ENCODE results near the gene ABLIM2. TPM values are rescaled to one million over a fixed set of nuclear protein-coding genes. Genes with fewer than 3 reads are reported as not detected.

ABLIM2 gene
- total and polyA plus RNA-seq, 2 of the 13 experiments (the other 11 are each of a cell fraction or from before 2014, with no cell fraction given): 0.20 to 0.37 TPM

DNA sequence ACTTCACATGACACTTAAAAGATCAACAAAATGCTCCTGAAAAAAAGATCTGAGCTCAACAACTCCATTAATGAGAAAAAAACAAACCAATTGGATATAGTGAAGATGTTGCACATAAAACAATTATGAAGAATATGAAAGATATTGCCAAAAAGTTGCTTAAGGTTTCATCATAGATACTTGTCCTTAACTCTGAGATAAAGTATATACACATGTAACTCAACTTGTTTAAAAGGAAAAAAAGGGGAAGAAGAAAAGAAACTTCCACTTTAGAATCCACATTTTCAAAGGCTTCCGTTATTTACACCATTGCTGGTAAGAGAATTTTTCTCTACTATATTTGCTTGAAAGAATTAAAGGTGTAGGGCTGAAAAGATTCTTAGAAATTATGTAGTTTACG lies 221.6 kb downstream of the ABLIM2 start:
- Histone ChIP-seq H3K27ac (ENCODE audit: extremely low read length, insufficient read depth, low read length) (no peak overlapping the region), H4K20me1 (ENCODE audit: insufficient read depth, low read length) (no peaks in the 10 kb centered on the region), H3K79me2 (ENCODE audit: insufficient read depth, low read length) (no peaks in the 10 kb centered on the region), H3K27me3 (ENCODE audit: control insufficient read depth in 1 of 2, insufficient read depth in 2 of 2, low read length in 2 of 2) (no peaks in the 10 kb centered on the region), H3K4me2 (ENCODE audit: low read depth, low read length) (no peak overlapping the region), H3K9ac (ENCODE audit: insufficient read depth, low read depth, low read length) (no peak overlapping the region), H3K9me3 (ENCODE audit: low read length) (no peaks in the 10 kb centered on the region), H2AFZ (ENCODE audit: low read length) (no peak overlapping the region), H3K4me1 (ENCODE audit: insufficient read depth, low read length) (peaks cover 39% of the 10 kb centered on the region), H3K4me3 (replicated peaks in 1 of 3; ENCODE audit: insufficient read depth in 1 of 3, low read depth in 2 of 3, low read length in 3 of 3) (no peak overlapping the region), H3K36me3 (replicated peaks in 1 of 2; ENCODE audit: control insufficient read depth in 1 of 2, insufficient read depth in 2 of 2, low read length in 2 of 2) (no peaks in the 10 kb centered on the region; a peak in 1 of 5 replicates)
- ChIA-PET POLR2A (no interaction called here), CTCF (ENCODE audit: low intra/inter-chr PET ratio, low total read pairs) (no interaction called here)
- no peak for ATAC-seq
- no TSS peak for BruUV-seq (replicated peaks)
- in situ Hi-C loops (cut with HindIII; ENCODE audit: extremely low pct_ligation_motif_present, low pct_unique_long_range_greater_than_20kb): no loop called here
- TF ChIP-seq SIN3A (IDR thresholded peaks at IDR 0.05; ENCODE audit: borderline replicate concordance, low read depth, low read length): no peak
- TF ChIP-seq ZFP90 (CRISPR knock-in tag; IDR thresholded peaks at IDR 0.05; ENCODE audit: borderline replicate concordance): no peak
- no peak for TF ChIP-seq RNF2 (conservative IDR thresholded peaks at IDR 0.05; ENCODE audit: low read depth)
- TF ChIP-seq CBX2 (IDR thresholded peaks at IDR 0.05; ENCODE audit: low read depth, low read length): no peak
- no peak for TF ChIP-seq CBX2 (CRISPR knock-in tag; IDR thresholded peaks at IDR 0.05; ENCODE audit: low read depth)
- TF ChIP-seq, protein P1, sequence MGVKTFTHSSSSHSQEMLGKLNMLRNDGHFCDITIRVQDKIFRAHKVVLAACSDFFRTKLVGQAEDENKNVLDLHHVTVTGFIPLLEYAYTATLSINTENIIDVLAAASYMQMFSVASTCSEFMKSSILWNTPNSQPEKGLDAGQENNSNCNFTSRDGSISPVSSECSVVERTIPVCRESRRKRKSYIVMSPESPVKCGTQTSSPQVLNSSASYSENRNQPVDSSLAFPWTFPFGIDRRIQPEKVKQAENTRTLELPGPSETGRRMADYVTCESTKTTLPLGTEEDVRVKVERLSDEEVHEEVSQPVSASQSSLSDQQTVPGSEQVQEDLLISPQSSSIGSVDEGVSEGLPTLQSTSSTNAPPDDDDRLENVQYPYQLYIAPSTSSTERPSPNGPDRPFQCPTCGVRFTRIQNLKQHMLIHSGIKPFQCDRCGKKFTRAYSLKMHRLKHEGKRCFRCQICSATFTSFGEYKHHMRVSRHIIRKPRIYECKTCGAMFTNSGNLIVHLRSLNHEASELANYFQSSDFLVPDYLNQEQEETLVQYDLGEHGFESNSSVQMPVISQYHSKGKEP (CRISPR knock-in tag; IDR thresholded peaks at IDR 0.05): no peak
- no peak for TF ChIP-seq TP53 (CRISPR knock-in tag; conservative IDR thresholded peaks at IDR 0.05)
- no peak for TF ChIP-seq SIX4 (CRISPR knock-in tag; IDR thresholded peaks at IDR 0.05)
- TF ChIP-seq DNMT3B (CRISPR knock-in tag; conservative IDR thresholded peaks at IDR 0.05): no peak
- TF ChIP-seq ZFX (CRISPR knock-in tag; IDR thresholded peaks at IDR 0.05; ENCODE audit: low read depth): no peak
- no peak for TF ChIP-seq PRMT3 (CRISPR knock-in tag; IDR thresholded peaks at IDR 0.05; ENCODE audit: borderline replicate concordance, low read depth)
- no peak for TF ChIP-seq KLF12 (CRISPR knock-in tag; IDR thresholded peaks at IDR 0.05; ENCODE audit: borderline replicate concordance)
- TF ChIP-seq ZNF431 (CRISPR knock-in tag; IDR thresholded peaks at IDR 0.05; ENCODE audit: borderline replicate concordance, low read depth): no peak
- no peak for TF ChIP-seq GPN1 (CRISPR knock-in tag; IDR thresholded peaks at IDR 0.05; ENCODE audit: borderline replicate concordance)
- no peak for TF ChIP-seq ZNF839 (CRISPR knock-in tag; IDR thresholded peaks at IDR 0.05; ENCODE audit: borderline replicate concordance)
- no peak for TF ChIP-seq FOSL2 (CRISPR knock-in tag; IDR thresholded peaks at IDR 0.05)
- TF ChIP-seq, protein P2, sequence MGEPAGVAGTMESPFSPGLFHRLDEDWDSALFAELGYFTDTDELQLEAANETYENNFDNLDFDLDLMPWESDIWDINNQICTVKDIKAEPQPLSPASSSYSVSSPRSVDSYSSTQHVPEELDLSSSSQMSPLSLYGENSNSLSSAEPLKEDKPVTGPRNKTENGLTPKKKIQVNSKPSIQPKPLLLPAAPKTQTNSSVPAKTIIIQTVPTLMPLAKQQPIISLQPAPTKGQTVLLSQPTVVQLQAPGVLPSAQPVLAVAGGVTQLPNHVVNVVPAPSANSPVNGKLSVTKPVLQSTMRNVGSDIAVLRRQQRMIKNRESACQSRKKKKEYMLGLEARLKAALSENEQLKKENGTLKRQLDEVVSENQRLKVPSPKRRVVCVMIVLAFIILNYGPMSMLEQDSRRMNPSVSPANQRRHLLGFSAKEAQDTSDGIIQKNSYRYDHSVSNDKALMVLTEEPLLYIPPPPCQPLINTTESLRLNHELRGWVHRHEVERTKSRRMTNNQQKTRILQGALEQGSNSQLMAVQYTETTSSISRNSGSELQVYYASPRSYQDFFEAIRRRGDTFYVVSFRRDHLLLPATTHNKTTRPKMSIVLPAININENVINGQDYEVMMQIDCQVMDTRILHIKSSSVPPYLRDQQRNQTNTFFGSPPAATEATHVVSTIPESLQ (CRISPR knock-in tag; conservative IDR thresholded peaks at IDR 0.05): no peak
- TF ChIP-seq, protein P3, sequence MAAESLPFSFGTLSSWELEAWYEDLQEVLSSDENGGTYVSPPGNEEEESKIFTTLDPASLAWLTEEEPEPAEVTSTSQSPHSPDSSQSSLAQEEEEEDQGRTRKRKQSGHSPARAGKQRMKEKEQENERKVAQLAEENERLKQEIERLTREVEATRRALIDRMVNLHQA (CRISPR knock-in tag; IDR thresholded peaks at IDR 0.05): no peak
- TF ChIP-seq GTF3A (CRISPR knock-in tag; conservative IDR thresholded peaks at IDR 0.05): no peak
- WGBS (ENCODE audit: low lambda C conversion rate): 97% methylated on average over 2 of the region's 2 CpGs
- intact Hi-C loops (cut with micrococcal nuclease; ENCODE audit: unreplicated experiment): no loop called here
- FAIRE-seq: no peak
- no peak for DNase-seq (ENCODE audit: low spot score)

Measured in HepG2 (cell line).